HepG2 (cell line): ENCODE data around the gene DNMT3A. TPM values are rescaled to one million over a fixed set of nuclear protein-coding genes. Genes with fewer than 3 reads are reported as not detected.

Experiments used
- ATAC-seq: fragments of 200-7000 bp; cut with Tn5 transposase; 3 replicates; pipeline ENCODE4 v1.9.1; 2020; ENCODE audit warnings: mild to moderate bottlenecking, moderate library complexity
- BruUV-seq: library from RNA; stranded (reverse); fragments of 400-500 nt; replicated peaks from 2 replicates; lab custom pipeline; 2021; lab: Mats Ljungman, UMichigan
- CTCF ChIA-PET: fragments of 300-600 bp; formaldehyde crosslinking; extraction: SDS; loops from one replicate; lab custom pipeline; 2021; ENCODE audit warnings: low total read pairs, inconsistent platforms, low intra/inter-chr PET ratio; lab: Yijun Ruan, JAX
- POLR2A ChIA-PET: fragments of 350-600 bp; sonication (Branson Sonifier 250); formaldehyde crosslinking; loops from one replicate; lab custom pipeline; 2020; ENCODE audit warnings: antibody characterized with exemption, inconsistent platforms; lab: Yijun Ruan, JAX
- DNase-seq: peaks from one replicate; pipeline ENCODE4 v3.0.0-alpha.2; 2015; ENCODE audit warnings: low spot score
- FAIRE-seq: peaks from 3 replicates; lab custom pipeline; 2011; peaks lifted over from hg19 to GRCh38; lab: Jason Lieb, UNC
- H2AFZ ChIP-seq: one replicate; pipeline ENCODE4 v1.6.1; 2011; ENCODE audit warnings: low read length, inconsistent platforms
- H3K27ac ChIP-seq: fragments of 300-600 bp; 3 replicates; pipeline ENCODE4 v1.8.0; 2011; ENCODE audit warnings: mixed run types, mild to moderate bottlenecking, mixed read lengths, low read length, inconsistent platforms; ENCODE audit not compliant: insufficient read depth; ENCODE audit errors: extremely low read length
- H3K27me3 ChIP-seq, 2 experiments: fragments of 200-600 bp in 1 of 2; 2 replicates in 1 of 2; 3 replicates in 1 of 2; pipeline versions ENCODE4 v1.6.0 to v1.8.0; 2011; ENCODE audit warnings: low read length in 2 of 2, mild to moderate bottlenecking in 2 of 2, moderate library complexity in 2 of 2, inconsistent platforms in 1 of 2; ENCODE audit not compliant: insufficient read depth in 2 of 2, control insufficient read depth in 1 of 2
- H3K36me3 ChIP-seq, 2 experiments: fragments of 200-600 bp in 1 of 2; replicated peaks in 1 of 2; 2 replicates in 1 of 2; 3 replicates in 1 of 2; pipeline versions ENCODE4 v1.5.1 to v1.8.0; 2011; ENCODE audit warnings: low read length in 2 of 2, inconsistent platforms in 1 of 2; ENCODE audit not compliant: insufficient read depth in 2 of 2, control insufficient read depth in 1 of 2
- H3K4me1 ChIP-seq: 2 replicates; pipeline ENCODE4 v1.5.1; 2012; ENCODE audit warnings: low read length, inconsistent platforms; ENCODE audit not compliant: insufficient read depth
- H3K4me2 ChIP-seq: 2 replicates; pipeline ENCODE4 v1.6.0; 2011; ENCODE audit warnings: low read depth, low read length, inconsistent platforms
- H3K4me3 ChIP-seq, 3 experiments: fragments of 200-600 bp in 1 of 3; sonication (generic), shearing (Covaris generic) in 1 of 3; replicated peaks in 1 of 3; 2 replicates each; pipeline ENCODE4 v1.5.1; 2011 to 2016; ENCODE audit warnings: low read length in 3 of 3, inconsistent platforms in 2 of 3, low read depth in 2 of 3, mild to moderate bottlenecking in 2 of 3, control low read depth in 1 of 3, mixed read lengths in 1 of 3; ENCODE audit not compliant: insufficient read depth in 1 of 3
- H3K79me2 ChIP-seq: one replicate; pipeline ENCODE4 v1.6.1; 2011; ENCODE audit warnings: low read length, inconsistent platforms; ENCODE audit not compliant: insufficient read depth
- H3K9ac ChIP-seq: 2 replicates; pipeline ENCODE4 v1.6.0; 2011; ENCODE audit warnings: mild to moderate bottlenecking, low read depth, low read length, inconsistent platforms; ENCODE audit not compliant: insufficient read depth
- H3K9me3 ChIP-seq: 2 replicates; pipeline ENCODE4 v1.5.1; 2012; ENCODE audit warnings: mild to moderate bottlenecking, low read length
- H4K20me1 ChIP-seq: 2 replicates; pipeline ENCODE4 v1.6.0; 2011; ENCODE audit warnings: inconsistent platforms, mild to moderate bottlenecking, low read length, moderate library complexity; ENCODE audit not compliant: insufficient read depth
- CHCHD3 ChIP-seq: sonication (generic); formaldehyde crosslinking; IDR thresholded peaks from 2 replicates; pipeline ENCODE4 v1.8.0; 2022; ENCODE audit warnings: mild to moderate bottlenecking, missing genetic modification reagents, moderate library complexity
- ZNF841 ChIP-seq: sonication (generic); formaldehyde crosslinking; IDR thresholded peaks from 2 replicates; pipeline ENCODE4 v1.8.1; 2023; ENCODE audit warnings: missing genetic modification reagents, borderline replicate concordance
- WGBS: methylation state at CpG from one replicate; pipeline ENCODE4 v1.1.6; 2017; ENCODE audit warnings: low lambda C conversion rate; 5-methylcytosine and 5-hydroxymethylcytosine counted together
- in situ Hi-C: cut with HindIII; loops from 2 replicates; pipeline ENCODE4 v1.10.0; 2017; ENCODE audit warnings: low pct_unique_long_range_greater_than_20kb; ENCODE audit not compliant: extremely low pct_ligation_motif_present
- intact Hi-C: fragments of 100-400 bp; cut with micrococcal nuclease; formaldehyde crosslinking; loops from one replicate; pipeline ENCODE4 v1.10.0; 2022; ENCODE audit not compliant: unreplicated experiment
- polyA plus RNA-seq, 8 experiments: library from polyadenylated mRNA; depleted of rRNA in 3 of 8; stranded (reverse) in 7 of 8; unstranded in 1 of 8; fragments of >200 nt; fragmentation: Illumina TruSeq in 4 of 8; extraction: Trizol in 4 of 8; gene quantifications; 2 replicates each; pipeline versions ENCODE4 v1.2.1 to v1.2.3, GENCODE V29; 2011 to 2016; ENCODE audit warnings: low read depth in 4 of 8, missing spikeins in 1 of 8, mixed read lengths in 1 of 8; ENCODE audit not compliant: insufficient read depth in 1 of 8
- total RNA-seq, 5 experiments: library from RNA; depleted of rRNA; stranded (reverse); fragments of >200 nt; fragmentation: Illumina TruSeq; extraction: Trizol; gene quantifications; 2 replicates each; pipeline ENCODE4 v1.2.3, GENCODE V29; 2016; ENCODE audit warnings: low read depth in 1 of 5
- TF ChIP-seq, protein P1 (sequence below): sonication (generic); formaldehyde crosslinking; IDR thresholded peaks from 2 replicates; pipeline ENCODE4 v1.4.0; 2020; ENCODE audit warnings: mild to moderate bottlenecking, missing genetic modification reagents
- TF ChIP-seq, protein P2 (sequence below): sonication (generic); formaldehyde crosslinking; IDR thresholded peaks from 2 replicates; pipeline ENCODE4 v1.5.1; 2020; ENCODE audit warnings: mild to moderate bottlenecking, missing genetic modification reagents, moderate library complexity

Gene DNMT3A
- total and polyA plus RNA-seq, 2 of the 13 experiments (the other 11 are each of a cell fraction or from before 2014, with no cell fraction given): 14.7 to 29.1 TPM

DNA sequence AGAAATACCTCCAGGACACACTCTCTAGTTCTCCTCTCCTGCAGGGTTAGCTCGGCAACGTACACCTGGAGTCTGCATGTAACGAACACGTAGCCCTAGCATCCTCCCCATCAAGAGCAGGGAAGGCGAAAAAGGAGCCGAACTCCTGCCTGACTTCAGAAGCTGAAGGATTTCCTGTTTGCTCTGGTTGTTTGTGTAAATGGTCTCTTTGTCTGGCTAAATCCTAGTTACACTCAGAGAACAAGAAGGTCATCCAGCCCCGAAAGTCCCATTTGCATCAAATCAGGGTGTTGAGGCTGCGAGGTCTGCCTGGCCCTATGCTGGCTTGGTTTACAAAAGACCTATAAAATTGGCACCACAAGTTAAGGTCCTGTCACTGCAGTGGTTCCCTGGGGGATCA, 107.0 kb downstream of the DNMT3A start (continued):
- TF ChIP-seq, protein P1, sequence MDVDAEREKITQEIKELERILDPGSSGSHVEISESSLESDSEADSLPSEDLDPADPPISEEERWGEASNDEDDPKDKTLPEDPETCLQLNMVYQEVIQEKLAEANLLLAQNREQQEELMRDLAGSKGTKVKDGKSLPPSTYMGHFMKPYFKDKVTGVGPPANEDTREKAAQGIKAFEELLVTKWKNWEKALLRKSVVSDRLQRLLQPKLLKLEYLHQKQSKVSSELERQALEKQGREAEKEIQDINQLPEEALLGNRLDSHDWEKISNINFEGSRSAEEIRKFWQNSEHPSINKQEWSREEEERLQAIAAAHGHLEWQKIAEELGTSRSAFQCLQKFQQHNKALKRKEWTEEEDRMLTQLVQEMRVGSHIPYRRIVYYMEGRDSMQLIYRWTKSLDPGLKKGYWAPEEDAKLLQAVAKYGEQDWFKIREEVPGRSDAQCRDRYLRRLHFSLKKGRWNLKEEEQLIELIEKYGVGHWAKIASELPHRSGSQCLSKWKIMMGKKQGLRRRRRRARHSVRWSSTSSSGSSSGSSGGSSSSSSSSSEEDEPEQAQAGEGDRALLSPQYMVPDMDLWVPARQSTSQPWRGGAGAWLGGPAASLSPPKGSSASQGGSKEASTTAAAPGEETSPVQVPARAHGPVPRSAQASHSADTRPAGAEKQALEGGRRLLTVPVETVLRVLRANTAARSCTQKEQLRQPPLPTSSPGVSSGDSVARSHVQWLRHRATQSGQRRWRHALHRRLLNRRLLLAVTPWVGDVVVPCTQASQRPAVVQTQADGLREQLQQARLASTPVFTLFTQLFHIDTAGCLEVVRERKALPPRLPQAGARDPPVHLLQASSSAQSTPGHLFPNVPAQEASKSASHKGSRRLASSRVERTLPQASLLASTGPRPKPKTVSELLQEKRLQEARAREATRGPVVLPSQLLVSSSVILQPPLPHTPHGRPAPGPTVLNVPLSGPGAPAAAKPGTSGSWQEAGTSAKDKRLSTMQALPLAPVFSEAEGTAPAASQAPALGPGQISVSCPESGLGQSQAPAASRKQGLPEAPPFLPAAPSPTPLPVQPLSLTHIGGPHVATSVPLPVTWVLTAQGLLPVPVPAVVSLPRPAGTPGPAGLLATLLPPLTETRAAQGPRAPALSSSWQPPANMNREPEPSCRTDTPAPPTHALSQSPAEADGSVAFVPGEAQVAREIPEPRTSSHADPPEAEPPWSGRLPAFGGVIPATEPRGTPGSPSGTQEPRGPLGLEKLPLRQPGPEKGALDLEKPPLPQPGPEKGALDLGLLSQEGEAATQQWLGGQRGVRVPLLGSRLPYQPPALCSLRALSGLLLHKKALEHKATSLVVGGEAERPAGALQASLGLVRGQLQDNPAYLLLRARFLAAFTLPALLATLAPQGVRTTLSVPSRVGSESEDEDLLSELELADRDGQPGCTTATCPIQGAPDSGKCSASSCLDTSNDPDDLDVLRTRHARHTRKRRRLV: no peak

- DNase-seq (no peak), ATAC-seq (no peak), FAIRE-seq (no peak)
- no peaks in the 10 kb centered on the region for H3K9me3 ChIP-seq
- no peak overlapping the region for H3K4me2 ChIP-seq
- no peaks in the 10 kb centered on the region for H4K20me1 ChIP-seq
- H3K9ac ChIP-seq: no peak overlapping the region
- ChIA-PET POLR2A (no interaction called here), CTCF (no interaction called here)
- in situ Hi-C loops: no loop called here
- H3K4me3 ChIP-seq: no peak overlapping the region
- H3K27me3 ChIP-seq: no peaks in the 10 kb centered on the region
- BruUV-seq: no TSS peak
- WGBS: 97% methylated on average over 20 of the region's 20 CpGs
- no peak overlapping the region for H3K27ac ChIP-seq
- peaks cover 22 to 59% of the 10 kb centered on the region in 2 experiments for H3K36me3 ChIP-seq
- TF ChIP-seq, protein P2, sequence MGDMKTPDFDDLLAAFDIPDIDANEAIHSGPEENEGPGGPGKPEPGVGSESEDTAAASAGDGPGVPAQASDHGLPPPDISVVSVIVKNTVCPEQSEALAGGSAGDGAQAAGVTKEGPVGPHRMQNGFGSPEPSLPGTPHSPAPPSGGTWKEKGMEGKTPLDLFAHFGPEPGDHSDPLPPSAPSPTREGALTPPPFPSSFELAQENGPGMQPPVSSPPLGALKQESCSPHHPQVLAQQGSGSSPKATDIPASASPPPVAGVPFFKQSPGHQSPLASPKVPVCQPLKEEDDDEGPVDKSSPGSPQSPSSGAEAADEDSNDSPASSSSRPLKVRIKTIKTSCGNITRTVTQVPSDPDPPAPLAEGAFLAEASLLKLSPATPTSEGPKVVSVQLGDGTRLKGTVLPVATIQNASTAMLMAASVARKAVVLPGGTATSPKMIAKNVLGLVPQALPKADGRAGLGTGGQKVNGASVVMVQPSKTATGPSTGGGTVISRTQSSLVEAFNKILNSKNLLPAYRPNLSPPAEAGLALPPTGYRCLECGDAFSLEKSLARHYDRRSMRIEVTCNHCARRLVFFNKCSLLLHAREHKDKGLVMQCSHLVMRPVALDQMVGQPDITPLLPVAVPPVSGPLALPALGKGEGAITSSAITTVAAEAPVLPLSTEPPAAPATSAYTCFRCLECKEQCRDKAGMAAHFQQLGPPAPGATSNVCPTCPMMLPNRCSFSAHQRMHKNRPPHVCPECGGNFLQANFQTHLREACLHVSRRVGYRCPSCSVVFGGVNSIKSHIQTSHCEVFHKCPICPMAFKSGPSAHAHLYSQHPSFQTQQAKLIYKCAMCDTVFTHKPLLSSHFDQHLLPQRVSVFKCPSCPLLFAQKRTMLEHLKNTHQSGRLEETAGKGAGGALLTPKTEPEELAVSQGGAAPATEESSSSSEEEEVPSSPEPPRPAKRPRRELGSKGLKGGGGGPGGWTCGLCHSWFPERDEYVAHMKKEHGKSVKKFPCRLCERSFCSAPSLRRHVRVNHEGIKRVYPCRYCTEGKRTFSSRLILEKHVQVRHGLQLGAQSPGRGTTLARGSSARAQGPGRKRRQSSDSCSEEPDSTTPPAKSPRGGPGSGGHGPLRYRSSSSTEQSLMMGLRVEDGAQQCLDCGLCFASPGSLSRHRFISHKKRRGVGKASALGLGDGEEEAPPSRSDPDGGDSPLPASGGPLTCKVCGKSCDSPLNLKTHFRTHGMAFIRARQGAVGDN (CRISPR knock-in tag): no peak
- TF ChIP-seq ZNF841 (CRISPR knock-in tag): no peak
- TF ChIP-seq CHCHD3 (CRISPR knock-in tag): no peak
- intact Hi-C loops: no loop called here
- no peaks in the 10 kb centered on the region for H3K79me2 ChIP-seq
- H2AFZ ChIP-seq: no peak overlapping the region
- peaks cover 18% of the 10 kb centered on the region for H3K4me1 ChIP-seq
Observed at GRCh38 chr2:25233916-25234605, 107.7 kb downstream of the DNMT3A start.
